HG03558 (cell line): ENCODE measurements around the gene CNPPD1.

Source experiments
- ATAC-seq: cut with Tn5 transposase; IDR thresholded peaks from one replicate; pipeline ENCODE4 v1.9.1; 2021; ENCODE audit warnings: moderate number of reproducible peaks; ENCODE audit not compliant: unreplicated experiment; ENCODE audit errors: extremely low read depth

The CNPPD1 gene

GRCh38 chr2:219182331-219183150, 5.8 kb upstream of the CNPPD1 start:
- ATAC-seq: no peak

- no peak for ATAC-seq
Observed at GRCh38 chr2:219181531-219181930, 4.8 kb upstream of the CNPPD1 start.

GRCh38 chr2:219180961-219181360, 4.2 kb upstream of the CNPPD1 start:
- no peak for ATAC-seq

- no peak for ATAC-seq
Observed at GRCh38 chr2:219179601-219180465, 3.1 kb upstream of the CNPPD1 start.

- no peak for ATAC-seq
Observed at GRCh38 chr2:219178377-219179175, 1.9 kb upstream of the CNPPD1 start.

- no peak for ATAC-seq
Observed at GRCh38 chr2:219177552-219178376, 1.0 kb upstream of the CNPPD1 start, which contains the start of gene RETREG2. Gene RETREG2, plus strand, starts transcription at chr2:219178275. Its CDS starts 78 bp downstream, at chr2:219178353.

- no peak for ATAC-seq
Observed at GRCh38 chr2:219175928-219176817, 552 bp downstream of the CNPPD1 start.

GRCh38 chr2:219175486-219175885, 1.2 kb downstream of the CNPPD1 start:
- no peak for ATAC-seq

- ATAC-seq: no peak
Observed at GRCh38 chr2:219174801-219175200, 1.9 kb downstream of the CNPPD1 start.

GRCh38 chr2:219174146-219174545, 2.6 kb downstream of the CNPPD1 start:
- ATAC-seq: no peak

GRCh38 chr2:219173176-219173575, 3.5 kb downstream of the CNPPD1 start:
- ATAC-seq: no peak

GRCh38 chr2:219172231-219173154, 4.2 kb downstream of the CNPPD1 start:
- ATAC-seq: no peak

GRCh38 chr2:219171231-219171651, 5.5 kb downstream of the CNPPD1 start:
- ATAC-seq: no peak

- no peak for ATAC-seq
Observed at GRCh38 chr2:219169930-219170654, 6.6 kb downstream of the CNPPD1 start, which contains the start of gene SLC23A3. Gene SLC23A3, minus strand, starts transcription at chr2:219170029. Its CDS starts 45 bp downstream, at chr2:219169984.

GRCh38 chr2:219168932-219169331, 7.8 kb downstream of the CNPPD1 start:
- ATAC-seq: no peak

- no peak for ATAC-seq
Observed at GRCh38 chr2:219168526-219168925, 8.2 kb downstream of the CNPPD1 start.

- no peak for ATAC-seq
Observed at GRCh38 chr2:219167997-219168396, 8.7 kb downstream of the CNPPD1 start.
